ENCODE results near the gene OLFML3. TPM values are rescaled to one million over a fixed set of nuclear protein-coding genes. Genes with fewer than 3 reads are reported as not detected.

Gene OLFML3
- total and polyA plus RNA-seq, 2 of the 13 experiments (the other 11 are each of a cell fraction or from before 2014, with no cell fraction given): 2.0 to 5.1 TPM

DNA sequence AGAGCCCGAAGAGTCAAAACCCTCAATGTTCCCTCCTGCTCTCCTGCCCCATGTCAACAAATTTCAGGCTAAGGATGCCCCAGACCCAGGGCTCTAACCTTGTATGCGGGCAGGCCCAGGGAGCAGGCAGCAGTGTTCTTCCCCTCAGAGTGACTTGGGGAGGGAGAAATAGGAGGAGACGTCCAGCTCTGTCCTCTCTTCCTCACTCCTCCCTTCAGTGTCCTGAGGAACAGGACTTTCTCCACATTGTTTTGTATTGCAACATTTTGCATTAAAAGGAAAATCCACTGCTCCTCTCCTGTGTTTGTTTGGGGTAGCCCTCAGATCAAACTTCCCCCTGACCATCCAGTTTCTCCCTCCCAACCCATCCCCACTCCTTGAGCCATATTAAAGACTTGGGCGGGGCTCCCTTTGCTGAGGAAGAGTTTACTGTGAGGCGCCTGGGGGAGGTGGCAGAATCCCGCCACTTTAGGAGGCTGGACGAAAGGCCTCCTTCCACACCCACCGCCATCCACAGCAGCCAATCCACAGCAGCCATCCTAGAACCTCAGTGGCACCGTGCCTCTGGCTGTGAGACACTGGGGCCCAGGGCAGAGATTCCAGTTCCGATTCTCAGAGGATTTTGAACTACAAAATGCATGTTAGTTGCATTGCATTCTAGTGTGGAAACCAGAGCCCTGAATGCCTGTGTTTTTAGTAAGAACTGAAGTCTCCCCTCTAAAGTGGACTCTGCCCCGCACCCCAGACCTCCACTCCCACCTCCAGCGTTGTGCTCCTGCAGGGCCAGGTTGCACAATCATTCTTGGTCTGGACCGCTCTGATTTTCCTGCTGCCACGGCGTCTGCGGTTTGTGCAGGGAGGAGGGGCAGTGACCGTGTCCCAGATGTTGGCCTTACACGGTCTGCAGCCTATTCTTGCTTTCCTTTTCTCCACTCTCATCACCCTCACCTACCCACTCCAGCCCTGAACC is 3.0 kb downstream of the OLFML3 start (continued):
- TF ChIP-seq, protein P1, sequence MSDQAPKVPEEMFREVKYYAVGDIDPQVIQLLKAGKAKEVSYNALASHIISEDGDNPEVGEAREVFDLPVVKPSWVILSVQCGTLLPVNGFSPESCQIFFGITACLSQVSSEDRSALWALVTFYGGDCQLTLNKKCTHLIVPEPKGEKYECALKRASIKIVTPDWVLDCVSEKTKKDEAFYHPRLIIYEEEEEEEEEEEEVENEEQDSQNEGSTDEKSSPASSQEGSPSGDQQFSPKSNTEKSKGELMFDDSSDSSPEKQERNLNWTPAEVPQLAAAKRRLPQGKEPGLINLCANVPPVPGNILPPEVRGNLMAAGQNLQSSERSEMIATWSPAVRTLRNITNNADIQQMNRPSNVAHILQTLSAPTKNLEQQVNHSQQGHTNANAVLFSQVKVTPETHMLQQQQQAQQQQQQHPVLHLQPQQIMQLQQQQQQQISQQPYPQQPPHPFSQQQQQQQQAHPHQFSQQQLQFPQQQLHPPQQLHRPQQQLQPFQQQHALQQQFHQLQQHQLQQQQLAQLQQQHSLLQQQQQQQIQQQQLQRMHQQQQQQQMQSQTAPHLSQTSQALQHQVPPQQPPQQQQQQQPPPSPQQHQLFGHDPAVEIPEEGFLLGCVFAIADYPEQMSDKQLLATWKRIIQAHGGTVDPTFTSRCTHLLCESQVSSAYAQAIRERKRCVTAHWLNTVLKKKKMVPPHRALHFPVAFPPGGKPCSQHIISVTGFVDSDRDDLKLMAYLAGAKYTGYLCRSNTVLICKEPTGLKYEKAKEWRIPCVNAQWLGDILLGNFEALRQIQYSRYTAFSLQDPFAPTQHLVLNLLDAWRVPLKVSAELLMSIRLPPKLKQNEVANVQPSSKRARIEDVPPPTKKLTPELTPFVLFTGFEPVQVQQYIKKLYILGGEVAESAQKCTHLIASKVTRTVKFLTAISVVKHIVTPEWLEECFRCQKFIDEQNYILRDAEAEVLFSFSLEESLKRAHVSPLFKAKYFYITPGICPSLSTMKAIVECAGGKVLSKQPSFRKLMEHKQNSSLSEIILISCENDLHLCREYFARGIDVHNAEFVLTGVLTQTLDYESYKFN (CRISPR knock-in tag; conservative IDR thresholded peaks at IDR 0.05): peak; percentile 70
- no peak for TF ChIP-seq ZNF296 (CRISPR knock-in tag; conservative IDR thresholded peaks at IDR 0.05)
- TF ChIP-seq KDM2A (CRISPR knock-in tag; IDR thresholded peaks at IDR 0.05; ENCODE audit: borderline replicate concordance, low read depth): peak; percentile 62; the same call in 1 of the 2 replicates
- TF ChIP-seq FOSL1 (CRISPR knock-in tag; IDR thresholded peaks at IDR 0.05; ENCODE audit: borderline replicate concordance): no peak
- no peak for TF ChIP-seq KLF9 (CRISPR knock-in tag; IDR thresholded peaks at IDR 0.05; ENCODE audit: low read depth)
- TF ChIP-seq KAT2B (IDR thresholded peaks at IDR 0.05; ENCODE audit: borderline replicate concordance, low read depth, low read length): no peak
- no peak for TF ChIP-seq NFKBIZ (CRISPR knock-in tag; IDR thresholded peaks at IDR 0.05)
- TF ChIP-seq FOXO1 (CRISPR knock-in tag; IDR thresholded peaks at IDR 0.05): no peak
- TF ChIP-seq TBX3 (IDR thresholded peaks at IDR 0.05; ENCODE audit: borderline replicate concordance): no peak
- no peak for TF ChIP-seq KLF15 (CRISPR knock-in tag; IDR thresholded peaks at IDR 0.05; ENCODE audit: borderline replicate concordance)
- no peak for TF ChIP-seq ZNF10 (CRISPR knock-in tag; IDR thresholded peaks at IDR 0.05; ENCODE audit: borderline replicate concordance, low read depth)
- no peak for TF ChIP-seq DNMT1 (CRISPR knock-in tag; IDR thresholded peaks at IDR 0.05)
- TF ChIP-seq RBAK (CRISPR knock-in tag; IDR thresholded peaks at IDR 0.05): no peak
- no peak for TF ChIP-seq ZFP82 (CRISPR knock-in tag; IDR thresholded peaks at IDR 0.05; ENCODE audit: borderline replicate concordance)
- TF ChIP-seq, protein P2, sequence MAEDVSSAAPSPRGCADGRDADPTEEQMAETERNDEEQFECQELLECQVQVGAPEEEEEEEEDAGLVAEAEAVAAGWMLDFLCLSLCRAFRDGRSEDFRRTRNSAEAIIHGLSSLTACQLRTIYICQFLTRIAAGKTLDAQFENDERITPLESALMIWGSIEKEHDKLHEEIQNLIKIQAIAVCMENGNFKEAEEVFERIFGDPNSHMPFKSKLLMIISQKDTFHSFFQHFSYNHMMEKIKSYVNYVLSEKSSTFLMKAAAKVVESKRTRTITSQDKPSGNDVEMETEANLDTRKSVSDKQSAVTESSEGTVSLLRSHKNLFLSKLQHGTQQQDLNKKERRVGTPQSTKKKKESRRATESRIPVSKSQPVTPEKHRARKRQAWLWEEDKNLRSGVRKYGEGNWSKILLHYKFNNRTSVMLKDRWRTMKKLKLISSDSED (CRISPR knock-in tag; IDR thresholded peaks at IDR 0.05): no peak
- no peak for TF ChIP-seq ZNF329 (CRISPR knock-in tag; IDR thresholded peaks at IDR 0.05; ENCODE audit: low read depth)
- TF ChIP-seq, protein P3, sequence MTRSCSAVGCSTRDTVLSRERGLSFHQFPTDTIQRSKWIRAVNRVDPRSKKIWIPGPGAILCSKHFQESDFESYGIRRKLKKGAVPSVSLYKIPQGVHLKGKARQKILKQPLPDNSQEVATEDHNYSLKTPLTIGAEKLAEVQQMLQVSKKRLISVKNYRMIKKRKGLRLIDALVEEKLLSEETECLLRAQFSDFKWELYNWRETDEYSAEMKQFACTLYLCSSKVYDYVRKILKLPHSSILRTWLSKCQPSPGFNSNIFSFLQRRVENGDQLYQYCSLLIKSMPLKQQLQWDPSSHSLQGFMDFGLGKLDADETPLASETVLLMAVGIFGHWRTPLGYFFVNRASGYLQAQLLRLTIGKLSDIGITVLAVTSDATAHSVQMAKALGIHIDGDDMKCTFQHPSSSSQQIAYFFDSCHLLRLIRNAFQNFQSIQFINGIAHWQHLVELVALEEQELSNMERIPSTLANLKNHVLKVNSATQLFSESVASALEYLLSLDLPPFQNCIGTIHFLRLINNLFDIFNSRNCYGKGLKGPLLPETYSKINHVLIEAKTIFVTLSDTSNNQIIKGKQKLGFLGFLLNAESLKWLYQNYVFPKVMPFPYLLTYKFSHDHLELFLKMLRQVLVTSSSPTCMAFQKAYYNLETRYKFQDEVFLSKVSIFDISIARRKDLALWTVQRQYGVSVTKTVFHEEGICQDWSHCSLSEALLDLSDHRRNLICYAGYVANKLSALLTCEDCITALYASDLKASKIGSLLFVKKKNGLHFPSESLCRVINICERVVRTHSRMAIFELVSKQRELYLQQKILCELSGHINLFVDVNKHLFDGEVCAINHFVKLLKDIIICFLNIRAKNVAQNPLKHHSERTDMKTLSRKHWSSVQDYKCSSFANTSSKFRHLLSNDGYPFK (CRISPR knock-in tag; IDR thresholded peaks at IDR 0.05; ENCODE audit: borderline replicate concordance): no peak
- TF ChIP-seq ZNF589 (CRISPR knock-in tag; conservative IDR thresholded peaks at IDR 0.05): no peak
- no peak for TF ChIP-seq ZSCAN12 (CRISPR knock-in tag; IDR thresholded peaks at IDR 0.05)
- TF ChIP-seq FIP1L1 (IDR thresholded peaks at IDR 0.05; ENCODE audit: borderline replicate concordance, insufficient read depth, low read depth, low read length): no peak
- TF ChIP-seq ZNF331 (CRISPR knock-in tag; IDR thresholded peaks at IDR 0.05): peak; percentile 65; the same call in 1 of the 2 replicates
- no peak for TF ChIP-seq ZNF747 (CRISPR knock-in tag; IDR thresholded peaks at IDR 0.05; ENCODE audit: borderline replicate concordance)

Measured in HepG2 (cell line).